Body of pancreas (tissue), 4 donors: ENCODE data around the gene CDC20B.
A peak's percentile ranks its signal among the peaks of the same experiment; 100 is the strongest.

Experiments used
- CTCF ChIP-seq, 7 experiments: fragments of 450-650 bp in 4 of 7; fragments of 200-600 bp in 3 of 7; sonication (generic) in 3 of 7; IDR thresholded peaks; one replicate each; pipeline ENCODE4 v1.5.1; 2016 to 2019; ENCODE audit warnings: antibody characterized with exemption in 7 of 7
- POLR2A ChIP-seq, 3 donors: fragments of 450-650 bp; IDR thresholded peaks; one replicate each; pipeline ENCODE4 v1.6.1; 2016; ENCODE audit warnings: antibody characterized with exemption in 3 of 3, mild to moderate bottlenecking in 2 of 3

GRCh38 chr5:55173687-55174230, 782 bp upstream of the CDC20B start:
- no peak for TF ChIP-seq CTCF (IDR thresholded peaks at IDR 0.05)
- TF ChIP-seq POLR2A (IDR thresholded peaks at IDR 0.05): peak in 1 of 3 donors; percentile 12
